Activated CD8-positive, alpha-beta memory T cell treated with anti-CD3 and anti-CD28 coated beads, Interleukin-2, amount 50 U/mL, for 24 hours (primary cell): ENCODE results near the gene BTBD7.

ENCODE experiments used
- DNase-seq: peaks from one replicate; pipeline ENCODE4 v3.0.0-alpha.2; 2020; ENCODE audit errors: extremely low read depth

The BTBD7 gene

GRCh38 chr14:93201155-93201704 lies 131.6 kb downstream of the BTBD7 start:
- DNase-seq, result no peak

- DNase-seq, result no peak
Measured at GRCh38 chr14:93200553-93200952, 132.3 kb downstream of the BTBD7 start.

GRCh38 chr14:93199031-93199430 lies 133.8 kb downstream of the BTBD7 start:
- DNase-seq, result no peak

- DNase-seq, result no peak
Measured at GRCh38 chr14:93195316-93195999, 137.4 kb downstream of the BTBD7 start.
